SK-N-SH treated with all-trans-retinoic acid at 6 μM for 48 hours (cell line): ENCODE data around the gene CLCN3.

ENCODE experiments used
- ATAC-seq: fragments of 200-7000 bp; cut with Tn5 transposase; 3 replicates; pipeline ENCODE4 v1.9.1; 2020; ENCODE audit warnings: mild to moderate bottlenecking, moderate library complexity
- ARNTL ChIP-seq: fragments of 450-650 bp; formaldehyde crosslinking; IDR thresholded peaks from 2 replicates; pipeline ENCODE4 v1.5.0; 2020; ENCODE audit warnings: low read depth, mild to moderate bottlenecking, moderate library complexity, borderline replicate concordance
- BACH2 ChIP-seq: fragments of 250-450 bp; sonication (Bioruptor Pico); IDR thresholded peaks from 2 replicates; pipeline ENCODE4 v1.9.0; 2021; ENCODE audit warnings: mild to moderate bottlenecking, borderline replicate concordance
- CREB5 ChIP-seq: fragments of 250-450 bp; sonication (Bioruptor Pico); IDR thresholded peaks from 2 replicates; pipeline ENCODE4 v1.5.1; 2020; ENCODE audit warnings: low read depth, mild to moderate bottlenecking, moderate library complexity
- CSDC2 ChIP-seq: fragments of 250-450 bp; sonication (Bioruptor Pico); IDR thresholded peaks from 2 replicates; pipeline ENCODE4 v1.5.0; 2020; ENCODE audit warnings: mild to moderate bottlenecking, moderate library complexity
- CSRNP3 ChIP-seq: fragments of 250-450 bp; sonication (Bioruptor Pico); IDR thresholded peaks from 2 replicates; pipeline ENCODE4 v1.5.1; 2021; ENCODE audit warnings: mild to moderate bottlenecking, moderate library complexity
- ESRRG ChIP-seq: fragments of 250-450 bp; sonication (Bioruptor Pico); IDR thresholded peaks from 2 replicates; pipeline ENCODE4 v1.6.1; 2021; ENCODE audit warnings: mild to moderate bottlenecking
- GLIS3 ChIP-seq: fragments of 250-450 bp; sonication (Bioruptor Pico); IDR thresholded peaks from 2 replicates; pipeline ENCODE4 v1.5.0; 2020; ENCODE audit warnings: mild to moderate bottlenecking, moderate library complexity
- ISL1 ChIP-seq: fragments of 250-450 bp; sonication (Bioruptor Pico); IDR thresholded peaks from 2 replicates; pipeline ENCODE4 v2.1.2; 2022; ENCODE audit warnings: mild to moderate bottlenecking, moderate library complexity
- OSR1 ChIP-seq: fragments of 250-450 bp; sonication (Bioruptor Pico); IDR thresholded peaks from 2 replicates; pipeline ENCODE4 v1.8.0; 2022; ENCODE audit warnings: moderate library complexity, mild to moderate bottlenecking, inconsistent platforms
- PATZ1 ChIP-seq: fragments of 250-450 bp; sonication (Bioruptor Pico); IDR thresholded peaks from 2 replicates; pipeline ENCODE4 v1.8.0; 2020; ENCODE audit warnings: mild to moderate bottlenecking, moderate library complexity, borderline replicate concordance
- POU6F1 ChIP-seq: fragments of 250-450 bp; sonication (Bioruptor Pico); IDR thresholded peaks from 2 replicates; pipeline ENCODE4 v1.8.0; 2021; ENCODE audit warnings: low read depth, mild to moderate bottlenecking, moderate library complexity, borderline replicate concordance
- PPARA ChIP-seq: fragments of 250-450 bp; sonication (Bioruptor Pico); IDR thresholded peaks from 2 replicates; pipeline ENCODE4 v1.5.0; 2020; ENCODE audit warnings: mild to moderate bottlenecking, borderline replicate concordance
- RARB ChIP-seq: fragments of 250-450 bp; sonication (Bioruptor Pico); IDR thresholded peaks from 2 replicates; pipeline ENCODE4 v1.8.0; 2021; ENCODE audit warnings: mild to moderate bottlenecking, moderate library complexity
- TCF4 ChIP-seq: fragments of 250-450 bp; sonication (Bioruptor Pico); IDR thresholded peaks from 2 replicates; pipeline ENCODE4 v1.8.0; 2021; ENCODE audit warnings: mild to moderate bottlenecking, moderate library complexity, borderline replicate concordance
- TOX ChIP-seq: fragments of 250-450 bp; sonication (Bioruptor Pico); IDR thresholded peaks from 2 replicates; pipeline ENCODE4 v1.8.0; 2021; ENCODE audit warnings: mild to moderate bottlenecking, moderate library complexity, borderline replicate concordance
- TSHZ2 ChIP-seq: fragments of 250-450 bp; sonication (Bioruptor Pico); IDR thresholded peaks from 2 replicates; pipeline ENCODE4 v1.5.0; 2020; ENCODE audit warnings: mild to moderate bottlenecking, moderate library complexity
- ZC3H10 ChIP-seq: fragments of 250-450 bp; sonication (Bioruptor Pico); IDR thresholded peaks from 2 replicates; pipeline ENCODE4 v1.5.1; 2021; ENCODE audit warnings: mild to moderate bottlenecking, moderate library complexity
- ZFP3 ChIP-seq: fragments of 250-450 bp; sonication (Bioruptor Pico); IDR thresholded peaks from 2 replicates; pipeline ENCODE4 v1.5.0; 2020; ENCODE audit warnings: mild to moderate bottlenecking, moderate library complexity
- ZFP30 ChIP-seq: fragments of 450-650 bp; formaldehyde crosslinking; IDR thresholded peaks from 2 replicates; pipeline ENCODE4 v1.5.0; 2022; ENCODE audit warnings: mild to moderate bottlenecking, moderate library complexity
- ZNF565 ChIP-seq: fragments of 450-650 bp; formaldehyde crosslinking; conservative IDR thresholded peaks from 2 replicates; pipeline ENCODE4 v1.5.0; 2020; ENCODE audit warnings: low read depth, mild to moderate bottlenecking, moderate library complexity
- ZNF70 ChIP-seq: fragments of 450-650 bp; formaldehyde crosslinking; IDR thresholded peaks from 2 replicates; pipeline ENCODE4 v1.5.0; 2020; ENCODE audit warnings: mild to moderate bottlenecking, moderate library complexity
- ZNF8 ChIP-seq: fragments of 450-650 bp; formaldehyde crosslinking; IDR thresholded peaks from 2 replicates; pipeline ENCODE4 v1.5.0; 2020; ENCODE audit warnings: mild to moderate bottlenecking, moderate library complexity

The CLCN3 gene

GRCh38 chr4:169645627-169646026, 25.2 kb downstream of the CLCN3 start (continued):
- TF ChIP-seq CREB5 (CRISPR knock-in tag) (no peak), GLIS3 (no peak), BACH2 (no peak), ZNF8 (no peak), ARNTL (no peak), ZNF70 (CRISPR knock-in tag) (no peak), PPARA (CRISPR knock-in tag) (no peak), ZNF565 (CRISPR knock-in tag) (no peak), PATZ1 (CRISPR knock-in tag) (no peak), ZFP3 (no peak), RARB (no peak), ISL1 (CRISPR knock-in tag) (no peak), ESRRG (CRISPR knock-in tag) (no peak)

GRCh38 chr4:169649545-169650226, 29.3 kb downstream of the CLCN3 start:
- TF ChIP-seq ZFP30 (no peak), GLIS3 (no peak), ZNF8 (no peak), CSDC2 (CRISPR knock-in tag) (no peak), ZC3H10 (CRISPR knock-in tag) (no peak), TCF4 (CRISPR knock-in tag) (no peak), ARNTL (no peak), BACH2 (no peak), TSHZ2 (CRISPR knock-in tag) (no peak), OSR1 (CRISPR knock-in tag) (no peak), PPARA (CRISPR knock-in tag) (no peak), ESRRG (CRISPR knock-in tag) (no peak), CREB5 (CRISPR knock-in tag) (no peak), POU6F1 (CRISPR knock-in tag) (no peak), ZFP3 (no peak)
- ATAC-seq, result no peak

- ATAC-seq, result no peak
- TF ChIP-seq TOX (CRISPR knock-in tag), result no peak
- TF ChIP-seq ZNF8, result no peak
- TF ChIP-seq ARNTL, result no peak
- no peak for TF ChIP-seq ESRRG (CRISPR knock-in tag)
- no peak for TF ChIP-seq CSRNP3 (CRISPR knock-in tag)
- no peak for TF ChIP-seq ZC3H10 (CRISPR knock-in tag)
- TF ChIP-seq TCF4 (CRISPR knock-in tag), result no peak
- TF ChIP-seq PPARA (CRISPR knock-in tag), result no peak
Measured at GRCh38 chr4:169650227-169650936, 30.0 kb downstream of the CLCN3 start.
